Measurements from ENCODE around the gene ZNF236.
"Not testable (repeated sequence)": the region's sequence is repeated elsewhere in the genome, so short reads cannot be mapped to it uniquely, and the experiment has no call there.

The ZNF236 gene

GRCh38 chr18:77005651-77006195 lies 183.4 kb downstream of the ZNF236 start:
- no peak for DNase-seq (ENCODE audit: low read depth in 3 of 3)

GRCh38 chr18:77006305-77007175 lies 184.2 kb downstream of the ZNF236 start:
- DNase-seq (ENCODE audit: low read depth in 3 of 3) = no peak

- no peak for DNase-seq (ENCODE audit: low read depth in 3 of 3)
Observed at GRCh38 chr18:77007251-77007650, 184.9 kb downstream of the ZNF236 start.

- no peak for DNase-seq (ENCODE audit: low read depth in 3 of 3)
Observed at GRCh38 chr18:77008006-77008405, 185.6 kb downstream of the ZNF236 start.

- no peak for DNase-seq (ENCODE audit: low read depth in 3 of 3)
Observed at GRCh38 chr18:77008576-77009315, 186.4 kb downstream of the ZNF236 start.

- DNase-seq (ENCODE audit: low read depth in 3 of 3) = no peak
Observed at GRCh38 chr18:77009675-77010074, 187.3 kb downstream of the ZNF236 start.

GRCh38 chr18:77012120-77012519 lies 189.8 kb downstream of the ZNF236 start:
- no peak for DNase-seq (ENCODE audit: low read depth in 3 of 3)

- DNase-seq (ENCODE audit: low read depth in 3 of 3) = no peak
Observed at GRCh38 chr18:77012806-77013541, 190.6 kb downstream of the ZNF236 start.

GRCh38 chr18:77013811-77014521 lies 191.6 kb downstream of the ZNF236 start:
- no peak for DNase-seq (ENCODE audit: low read depth in 3 of 3)

GRCh38 chr18:77014538-77014937 lies 192.2 kb downstream of the ZNF236 start:
- no peak for DNase-seq (ENCODE audit: low read depth in 3 of 3)

- DNase-seq (ENCODE audit: low read depth in 3 of 3) = no peak
Observed at GRCh38 chr18:77015169-77015568, 192.8 kb downstream of the ZNF236 start.

- DNase-seq (ENCODE audit: low read depth in 3 of 3) = no peak
Observed at GRCh38 chr18:77015771-77016710, 193.7 kb downstream of the ZNF236 start.

- no peak for DNase-seq (ENCODE audit: low read depth in 3 of 3)
Observed at GRCh38 chr18:77016936-77017335, 194.6 kb downstream of the ZNF236 start.

- no peak for DNase-seq (ENCODE audit: low read depth in 3 of 3)
Observed at GRCh38 chr18:77017355-77017754, 195.0 kb downstream of the ZNF236 start.

GRCh38 chr18:77018650-77019049 lies 196.3 kb downstream of the ZNF236 start:
- DNase-seq (ENCODE audit: low read depth in 3 of 3) = not testable (repeated sequence)

GRCh38 chr18:77019641-77020040 lies 197.3 kb downstream of the ZNF236 start:
- DNase-seq (ENCODE audit: low read depth in 3 of 3) = no peak
